GM20431 (cell line): ENCODE results near the gene RFWD3.
"Not testable (repeated sequence)": the region's sequence is repeated elsewhere in the genome, so short reads cannot be mapped to it uniquely, and the experiment has no call there.

Experiments
- in situ Hi-C: fragments of 300-500 bp; cut with MseI, MboI; formaldehyde crosslinking; loops from one replicate; pipeline ENCODE4 v1.15.0; 2020; ENCODE audit warnings: low sequenced_read_pairs; ENCODE audit not compliant: unreplicated experiment

The RFWD3 gene

DNA sequence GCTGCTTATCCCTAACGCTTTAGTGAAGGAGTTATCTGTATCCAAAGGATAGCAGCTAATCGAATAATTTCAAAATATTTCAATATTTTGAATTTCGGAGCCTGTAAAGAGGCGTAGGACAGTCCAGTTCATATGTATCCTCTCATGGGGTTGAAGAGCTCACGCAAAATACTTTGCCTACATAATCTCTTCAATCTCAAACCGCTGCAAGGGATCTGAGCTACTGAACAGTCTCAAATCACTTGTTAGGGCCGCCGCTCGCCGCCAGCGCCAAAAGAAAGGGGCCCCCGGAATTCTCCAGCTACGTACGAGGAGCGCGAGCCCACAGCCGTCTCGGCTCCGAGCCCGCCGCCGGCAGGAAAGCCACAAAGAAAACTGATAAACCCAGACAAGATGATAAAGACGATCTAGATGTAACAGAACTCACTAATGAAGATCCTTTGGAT lies 601 bp upstream of the RFWD3 start:
- in situ Hi-C loops: no loop called here

DNA sequence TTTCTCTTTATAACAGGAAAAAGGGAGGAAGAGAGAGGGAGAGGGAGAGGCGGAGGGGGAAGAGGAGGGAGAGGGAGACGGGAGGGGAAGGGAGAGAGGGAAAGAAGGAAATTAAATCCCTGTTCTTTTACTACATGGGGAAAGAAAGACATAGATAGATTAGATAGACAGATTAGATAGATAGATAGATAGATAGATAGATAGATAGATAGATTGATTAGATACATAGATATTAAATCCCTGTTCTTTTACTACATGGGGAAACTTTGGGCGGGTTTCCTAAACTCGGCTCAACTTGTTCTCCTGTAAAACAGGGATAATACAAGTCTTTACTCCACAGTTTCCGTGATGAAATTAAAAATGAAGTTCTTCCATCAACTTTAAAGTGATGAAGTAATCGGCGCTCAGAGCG lies 661 bp downstream of the RFWD3 start:
- in situ Hi-C loops: no loop called here

GRCh38 chr16:74661064-74661463 lies 5.6 kb downstream of the RFWD3 start:
- in situ Hi-C loops: no loop called here

GRCh38 chr16:74660383-74660782 lies 6.3 kb downstream of the RFWD3 start:
- in situ Hi-C loops: no loop called here

GRCh38 chr16:74659041-74659440 lies 7.6 kb downstream of the RFWD3 start:
- in situ Hi-C loops: no loop called here

DNA sequence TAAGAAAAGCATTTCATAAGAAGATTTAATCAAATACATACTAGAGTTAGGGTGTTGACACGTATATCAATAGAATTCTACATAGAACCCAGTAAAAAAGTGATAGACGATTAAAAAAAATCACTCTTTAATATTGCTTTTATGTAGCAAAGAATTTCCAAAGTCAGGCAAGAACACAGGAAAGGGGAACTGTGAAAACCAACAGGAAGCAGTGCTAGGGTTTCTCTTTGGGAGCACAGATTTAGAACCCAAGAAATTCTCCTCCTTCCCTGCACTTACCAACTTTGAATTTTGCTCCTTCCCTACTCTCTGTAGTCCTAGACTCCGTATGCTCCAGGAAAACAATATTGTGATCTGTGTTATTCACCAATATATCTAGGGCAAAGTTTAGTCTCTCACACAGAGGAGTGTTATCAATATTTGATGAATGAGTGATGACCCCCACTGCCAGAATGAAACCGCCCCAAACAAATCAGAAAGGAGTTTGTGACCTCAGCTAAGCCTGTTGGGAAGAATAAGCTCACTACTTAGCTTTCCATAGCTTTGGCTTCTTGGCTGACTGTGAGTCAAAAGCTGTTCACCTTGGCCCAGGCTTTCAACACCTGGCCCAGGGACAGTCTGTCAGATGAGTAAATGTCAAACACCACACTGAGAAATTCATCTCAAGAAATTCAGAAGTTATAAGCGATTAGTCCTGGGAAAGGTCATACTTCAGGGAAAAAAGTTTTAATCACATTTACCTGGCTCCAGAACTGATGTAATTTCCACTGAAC lies 8.6 kb downstream of the RFWD3 start:
- in situ Hi-C loops: no loop called here

GRCh38 chr16:74654536-74655050 lies 12.1 kb downstream of the RFWD3 start:
- in situ Hi-C loops: no loop called here

DNA sequence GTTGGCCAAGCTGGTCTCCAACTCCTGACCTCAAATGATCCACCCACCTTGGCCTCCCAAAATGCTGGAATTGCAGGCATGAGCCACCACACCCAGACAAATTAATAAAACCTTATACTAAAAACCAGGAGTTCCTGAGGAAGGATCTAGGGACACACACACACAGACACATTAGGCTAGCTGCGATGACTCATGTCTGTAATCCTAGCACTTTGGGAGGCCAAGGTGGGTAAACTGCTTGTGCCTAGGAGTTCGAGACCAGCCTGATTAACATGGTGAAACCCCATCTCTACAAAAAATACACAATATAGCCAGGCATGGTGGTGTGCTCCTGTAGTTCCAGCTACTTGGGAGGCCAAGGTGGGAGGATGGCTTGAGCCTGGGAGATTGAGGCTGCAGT lies 13.8 kb downstream of the RFWD3 start:
- in situ Hi-C loops: not testable (repeated sequence)

- in situ Hi-C loops: no loop called here
Observed at GRCh38 chr16:74652249-74652648, 14.4 kb downstream of the RFWD3 start.

DNA sequence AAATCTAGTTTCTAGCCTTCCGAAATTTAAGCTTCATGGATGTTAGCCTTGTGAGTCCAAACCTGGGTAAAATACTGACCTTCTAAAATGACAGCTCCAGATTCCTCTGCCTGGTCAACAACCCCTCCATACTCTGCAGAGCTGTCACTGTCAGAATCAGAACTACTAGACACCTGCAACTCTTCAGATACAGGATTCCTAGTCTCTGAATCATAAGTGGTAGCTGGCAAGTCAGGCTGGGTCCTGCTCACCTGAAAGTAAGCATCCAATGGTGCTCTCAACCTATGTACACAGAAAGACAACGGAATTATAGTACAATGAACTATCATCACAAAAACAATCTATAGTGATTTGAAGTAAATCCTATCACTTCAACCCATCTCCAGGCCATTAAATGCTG lies 14.8 kb downstream of the RFWD3 start:
- in situ Hi-C loops: no loop called here

- in situ Hi-C loops: no loop called here
Observed at GRCh38 chr16:74650966-74651567, 15.6 kb downstream of the RFWD3 start.

DNA sequence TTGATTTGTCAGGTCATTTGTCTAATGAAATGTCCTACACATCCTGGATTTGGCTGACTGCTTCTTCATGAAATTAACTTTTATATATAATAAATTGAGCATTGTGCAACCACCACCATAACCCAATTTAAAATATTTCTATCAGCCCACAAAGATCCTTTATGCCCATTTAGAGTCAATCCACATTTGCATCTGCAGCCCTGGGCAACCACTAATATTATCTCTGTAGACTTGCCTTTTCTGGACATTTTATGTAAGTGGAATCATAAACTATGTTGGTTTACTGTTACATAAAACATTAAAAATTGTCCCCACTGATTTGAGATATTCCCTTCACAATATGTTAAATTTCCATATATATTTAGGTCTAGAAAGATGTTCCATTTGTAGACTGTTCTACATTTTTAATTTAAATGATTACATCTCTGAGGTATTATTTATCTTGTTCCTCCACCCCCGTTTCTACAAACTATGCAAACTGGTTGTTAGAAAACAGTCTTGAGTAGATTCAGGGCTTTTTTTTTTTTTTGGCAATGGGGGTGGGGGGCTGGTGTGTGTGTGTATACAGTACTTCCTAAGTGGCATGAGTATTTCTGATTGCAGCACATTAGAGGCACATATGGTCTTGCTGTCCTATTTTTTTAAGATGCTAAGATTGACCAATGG lies 16.7 kb downstream of the RFWD3 start:
- in situ Hi-C loops: no loop called here

- in situ Hi-C loops: no loop called here
Observed at GRCh38 chr16:74641969-74642368, 24.7 kb downstream of the RFWD3 start.

GRCh38 chr16:74637742-74638453 lies 28.8 kb downstream of the RFWD3 start:
- in situ Hi-C loops: no loop called here

- in situ Hi-C loops: no loop called here
Observed at GRCh38 chr16:74635303-74635702, 31.4 kb downstream of the RFWD3 start.

GRCh38 chr16:74633686-74634085 lies 33.0 kb downstream of the RFWD3 start:
- in situ Hi-C loops: no loop called here

DNA sequence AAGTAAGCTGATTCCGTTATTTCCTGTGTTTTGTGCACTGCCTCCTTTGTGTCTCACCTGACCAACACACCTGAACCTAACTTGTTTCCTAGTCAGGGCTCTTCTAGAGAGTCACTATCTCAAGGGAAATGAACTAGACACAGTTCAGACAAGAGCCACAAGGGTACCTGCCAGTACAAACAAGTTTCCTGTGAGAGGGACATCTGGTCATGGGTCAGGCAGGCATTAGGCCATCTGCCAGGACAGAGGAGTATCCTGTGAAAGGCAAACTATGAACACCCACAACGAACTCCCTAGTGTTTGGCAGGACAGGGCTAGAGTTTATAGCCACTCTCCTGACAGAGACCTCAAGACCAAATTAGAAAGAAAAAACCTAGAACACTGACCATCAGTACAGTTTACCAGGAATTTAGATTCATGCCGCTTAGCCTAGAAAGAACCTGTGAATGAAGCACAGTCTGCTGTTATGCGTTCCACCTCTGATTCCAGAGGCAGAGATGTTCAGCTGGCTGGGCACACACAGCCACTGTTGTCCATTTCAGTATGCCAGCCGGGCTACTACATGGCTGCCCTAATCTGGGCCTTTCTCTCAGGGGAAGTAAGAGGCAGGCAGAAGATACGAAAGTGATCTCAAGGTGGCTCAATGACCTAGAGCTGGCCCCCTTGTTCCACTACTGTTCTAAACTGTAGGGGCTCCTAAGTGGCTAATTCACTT lies 39.0 kb downstream of the RFWD3 start:
- in situ Hi-C loops: no loop called here

- in situ Hi-C loops: no loop called here
Observed at GRCh38 chr16:74626741-74627416, 39.8 kb downstream of the RFWD3 start.
